Activated B cell treated with CpG ODN at 0.5 μM for 24 hours (primary cell): ENCODE results near the gene ABCA9. TPM values are rescaled to one million over a fixed set of nuclear protein-coding genes. Genes with fewer than 3 reads are reported as not detected.

Experiments
- ATAC-seq: fragments of 200-7000 bp; cut with Tn5 transposase; one replicate; pipeline ENCODE4 v1.10.0; 2021; ENCODE audit warnings: low read depth, mild to moderate bottlenecking, moderate library complexity
- CTCF ChIA-PET: fragments of 350-600 bp; sonication (Branson Sonifier 250); formaldehyde crosslinking; loops from one replicate; lab custom pipeline; 2021; ENCODE audit warnings: antibody characterized with exemption; lab: Charles Lee
- POLR2A ChIA-PET: fragments of 350-600 bp; sonication (Branson Sonifier 250); formaldehyde crosslinking; loops from one replicate; lab custom pipeline; 2021; ENCODE audit warnings: antibody characterized with exemption; lab: Charles Lee
- DNase-seq: peaks from one replicate; pipeline ENCODE4 v3.0.0; 2022
- H3K27ac Mint-ChIP-seq: one replicate; pipeline ENCODE4 v1.8.0; 2020; ENCODE audit warnings: mixed read lengths
- H3K27me3 Mint-ChIP-seq: one replicate; pipeline ENCODE4 v1.8.0; 2021; ENCODE audit warnings: mixed read lengths
- H3K36me3 Mint-ChIP-seq: one replicate; pipeline ENCODE4 v1.8.0; 2021; ENCODE audit warnings: low read depth, mixed read lengths
- H3K4me1 Mint-ChIP-seq: one replicate; pipeline ENCODE4 v1.8.0; 2021; ENCODE audit warnings: mixed read lengths
- H3K4me3 Mint-ChIP-seq: one replicate; pipeline ENCODE4 v1.8.0; 2020; ENCODE audit warnings: mild to moderate bottlenecking, mixed read lengths
- H3K9me3 Mint-ChIP-seq: one replicate; pipeline ENCODE4 v1.8.0; 2020; ENCODE audit warnings: mixed read lengths
- intact Hi-C: fragments of 100-400 bp; cut with micrococcal nuclease; formaldehyde crosslinking; loops from one replicate; pipeline ENCODE4 v1.15.1; 2024
- total RNA-seq: library from RNA; stranded (reverse); gene quantifications from 2 replicates; pipeline ENCODE4 v1.2.3, GENCODE V29; 2022
- TF ChIP-seq, protein P1 (sequence below): fragments of 200-600 bp; IDR thresholded peaks from one replicate; pipeline ENCODE4 v1.8.0; 2022; ENCODE audit warnings: antibody characterized with exemption, mild to moderate bottlenecking

ABCA9 gene
- total RNA-seq, 1 donor from 2014 or later, result 0.04 TPM

- no peak overlapping the region for H3K27ac Mint-ChIP-seq
- POLR2A ChIA-PET, result no interaction called here
- no peaks in the 10 kb centered on the region for H3K9me3 Mint-ChIP-seq
- H3K36me3 Mint-ChIP-seq, result no peaks in the 10 kb centered on the region
- ATAC-seq (no peak), DNase-seq (no peak)
- TF ChIP-seq, protein P1, sequence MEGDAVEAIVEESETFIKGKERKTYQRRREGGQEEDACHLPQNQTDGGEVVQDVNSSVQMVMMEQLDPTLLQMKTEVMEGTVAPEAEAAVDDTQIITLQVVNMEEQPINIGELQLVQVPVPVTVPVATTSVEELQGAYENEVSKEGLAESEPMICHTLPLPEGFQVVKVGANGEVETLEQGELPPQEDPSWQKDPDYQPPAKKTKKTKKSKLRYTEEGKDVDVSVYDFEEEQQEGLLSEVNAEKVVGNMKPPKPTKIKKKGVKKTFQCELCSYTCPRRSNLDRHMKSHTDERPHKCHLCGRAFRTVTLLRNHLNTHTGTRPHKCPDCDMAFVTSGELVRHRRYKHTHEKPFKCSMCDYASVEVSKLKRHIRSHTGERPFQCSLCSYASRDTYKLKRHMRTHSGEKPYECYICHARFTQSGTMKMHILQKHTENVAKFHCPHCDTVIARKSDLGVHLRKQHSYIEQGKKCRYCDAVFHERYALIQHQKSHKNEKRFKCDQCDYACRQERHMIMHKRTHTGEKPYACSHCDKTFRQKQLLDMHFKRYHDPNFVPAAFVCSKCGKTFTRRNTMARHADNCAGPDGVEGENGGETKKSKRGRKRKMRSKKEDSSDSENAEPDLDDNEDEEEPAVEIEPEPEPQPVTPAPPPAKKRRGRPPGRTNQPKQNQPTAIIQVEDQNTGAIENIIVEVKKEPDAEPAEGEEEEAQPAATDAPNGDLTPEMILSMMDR, result no peak
- no peaks in the 10 kb centered on the region for H3K4me1 Mint-ChIP-seq
- CTCF ChIA-PET, result no interaction called here
- H3K27me3 Mint-ChIP-seq, result no peaks in the 10 kb centered on the region
- H3K4me3 Mint-ChIP-seq, result no peak overlapping the region
- intact Hi-C loops, result no loop called here
These were observed 17.5 kb downstream of the ABCA9 start for GRCh38 chr17:69043098-69043734.

GRCh38 chr17:69042308-69042707, 18.4 kb downstream of the ABCA9 start:
- no peaks in the 10 kb centered on the region for H3K27me3 Mint-ChIP-seq
- TF ChIP-seq, protein P1, result no peak
- no peaks in the 10 kb centered on the region for H3K4me1 Mint-ChIP-seq
- DNase-seq, result no peak
- ChIA-PET POLR2A (no interaction called here), CTCF (no interaction called here)
- H3K27ac Mint-ChIP-seq, result no peak overlapping the region
- no peak overlapping the region for H3K4me3 Mint-ChIP-seq
- no peak for ATAC-seq
- intact Hi-C loops, result no loop called here
- no peaks in the 10 kb centered on the region for H3K9me3 Mint-ChIP-seq
- no peaks in the 10 kb centered on the region for H3K36me3 Mint-ChIP-seq

DNA sequence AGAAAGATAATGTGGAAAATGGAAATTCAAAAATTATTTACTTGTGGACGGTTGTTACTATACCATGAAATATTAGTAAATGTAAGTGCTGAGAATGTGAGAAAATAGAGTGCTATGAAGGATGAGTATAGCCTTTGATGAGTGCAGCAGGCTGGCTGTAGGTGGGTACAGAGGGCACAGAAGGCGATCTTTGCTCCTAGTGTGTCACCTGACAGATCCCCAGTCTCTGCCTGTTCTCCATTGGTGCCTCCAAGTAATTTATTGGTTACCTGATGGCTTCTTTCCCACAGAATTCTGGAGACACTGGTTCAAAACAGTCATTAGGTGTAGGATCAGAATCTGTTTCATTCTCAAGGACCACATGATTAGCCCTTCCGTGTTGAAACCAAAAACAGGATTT, 28.9 kb downstream of the ABCA9 start:
- intact Hi-C loops, result no loop called here
- POLR2A ChIA-PET, result no interaction called here

GRCh38 chr17:69030169-69030568, 30.6 kb downstream of the ABCA9 start:
- peaks cover 3% of the 10 kb centered on the region for H3K9me3 Mint-ChIP-seq
- TF ChIP-seq, protein P1, result no peak
- ATAC-seq (no peak), DNase-seq (no peak)
- intact Hi-C loops, result no loop called here
- H3K4me1 Mint-ChIP-seq, result no peaks in the 10 kb centered on the region
- POLR2A ChIA-PET, result no interaction called here
- no peak overlapping the region for H3K27ac Mint-ChIP-seq
- CTCF ChIA-PET, result no interaction called here
- no peaks in the 10 kb centered on the region for H3K36me3 Mint-ChIP-seq
- no peak overlapping the region for H3K4me3 Mint-ChIP-seq
- H3K27me3 Mint-ChIP-seq, result no peaks in the 10 kb centered on the region

More for the DNA sequence above, 28.9 kb downstream of the ABCA9 start:
- CTCF ChIA-PET, result no interaction called here
- DNase-seq (no peak), ATAC-seq (no peak)
- no peak overlapping the region for H3K4me3 Mint-ChIP-seq
- TF ChIP-seq, protein P1, result no peak
- H3K36me3 Mint-ChIP-seq, result no peaks in the 10 kb centered on the region
- no peak overlapping the region for H3K27ac Mint-ChIP-seq
- H3K27me3 Mint-ChIP-seq, result no peaks in the 10 kb centered on the region
- H3K9me3 Mint-ChIP-seq, result no peaks in the 10 kb centered on the region
- H3K4me1 Mint-ChIP-seq, result no peaks in the 10 kb centered on the region

DNA sequence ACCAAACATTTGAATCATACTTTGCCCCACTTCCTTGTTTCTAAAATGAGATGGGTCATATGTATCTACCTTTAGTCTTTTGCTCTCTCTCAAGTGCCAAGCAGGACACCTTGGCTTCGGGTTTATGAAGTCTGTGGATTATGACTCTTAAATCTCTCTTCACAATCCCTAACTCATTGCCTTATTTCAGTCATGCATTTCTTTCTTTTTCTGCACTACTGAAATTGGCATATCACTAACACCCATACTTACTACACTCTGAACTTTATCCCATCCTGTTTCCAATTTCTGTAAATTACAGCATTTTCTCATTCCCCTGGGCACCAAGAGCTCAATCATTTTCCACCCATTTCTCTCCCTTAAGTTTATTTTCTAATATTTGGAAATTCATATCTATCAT, 42.0 kb downstream of the ABCA9 start:
- Mint-ChIP-seq H3K27me3 (no peaks in the 10 kb centered on the region), H3K4me3 (no peak overlapping the region), H3K9me3 (no peaks in the 10 kb centered on the region), H3K36me3 (no peaks in the 10 kb centered on the region), H3K4me1 (no peaks in the 10 kb centered on the region), H3K27ac (no peak overlapping the region)
- no peak for ATAC-seq
- TF ChIP-seq, protein P1, result no peak
- ChIA-PET POLR2A (no interaction called here), CTCF (no interaction called here)
- DNase-seq, result no peak
- intact Hi-C loops, result loop anchor here (10.0 kb wide), 1 partner anchor 54 kb away; no protein-coding TSS in a partner anchor
